GM12891 (cell line): ENCODE measurements around the gene FN3KRP.
A peak's percentile ranks its signal among the peaks of the same experiment; 100 is the strongest.

Experiments used
- DNase-seq: peaks from one replicate; pipeline ENCODE4 v3.0.0; 2011; ENCODE audit warnings: low spot score; ENCODE audit not compliant: insufficient read length
- FAIRE-seq: peaks from 2 replicates; lab custom pipeline; 2011; peaks lifted over from hg19 to GRCh38; lab: Jason Lieb, UNC
- PAX5 ChIP-seq: IDR thresholded peaks from 2 replicates; pipeline ENCODE4 v1.6.1; 2011; ENCODE audit warnings: low read length, moderate library complexity, mild to moderate bottlenecking; ENCODE audit not compliant: insufficient read depth, severe bottlenecking
- POLR2A ChIP-seq: IDR thresholded peaks from 2 replicates; pipeline ENCODE4 v1.6.1; 2011; ENCODE audit warnings: low read depth, low read length, control low read depth
- POLR2AphosphoS5 ChIP-seq: IDR thresholded peaks from 2 replicates; pipeline ENCODE4 v1.6.1; 2011; ENCODE audit warnings: low read depth, low read length, control low read depth
- POU2F2 ChIP-seq: IDR thresholded peaks from 2 replicates; pipeline ENCODE4 v1.6.1; 2011; ENCODE audit warnings: low read depth, mild to moderate bottlenecking, control low read depth, low read length, moderate library complexity
- SPI1 ChIP-seq: IDR thresholded peaks from 2 replicates; pipeline ENCODE4 v1.6.1; 2011; ENCODE audit warnings: low read depth, low read length, control low read depth
- TAF1 ChIP-seq: IDR thresholded peaks from 2 replicates; pipeline ENCODE4 v1.6.1; 2011; ENCODE audit warnings: low read depth, low read length, control low read depth

Gene FN3KRP

DNA sequence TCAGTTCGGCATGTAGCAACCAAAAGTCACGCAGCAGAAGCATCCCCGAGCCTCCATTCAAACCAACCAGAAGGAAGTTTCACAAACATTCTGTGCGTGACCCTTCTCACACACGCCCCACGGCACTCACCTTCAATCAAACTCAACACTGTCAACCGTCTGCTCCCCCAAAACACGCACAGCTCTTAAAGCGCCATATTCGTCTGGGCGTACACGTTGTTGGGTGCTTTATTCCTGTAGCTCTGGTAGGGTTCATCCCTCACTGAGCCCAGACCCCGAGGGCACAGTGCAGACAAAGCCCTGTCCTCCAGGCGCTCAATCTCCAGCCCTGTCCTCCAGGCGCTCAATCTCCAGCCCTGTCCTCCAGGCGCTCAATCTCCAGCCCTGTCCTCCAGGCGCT lies 20.2 kb upstream of the FN3KRP start:
- TF ChIP-seq SPI1, result no peak
- TF ChIP-seq PAX5, result no peak
- TF ChIP-seq POU2F2, result no peak
- no peak for TF ChIP-seq TAF1
- TF ChIP-seq POLR2AphosphoS5, result no peak
- TF ChIP-seq POLR2A, result no peak
- DNase-seq (no peak), FAIRE-seq (no peak)

DNA sequence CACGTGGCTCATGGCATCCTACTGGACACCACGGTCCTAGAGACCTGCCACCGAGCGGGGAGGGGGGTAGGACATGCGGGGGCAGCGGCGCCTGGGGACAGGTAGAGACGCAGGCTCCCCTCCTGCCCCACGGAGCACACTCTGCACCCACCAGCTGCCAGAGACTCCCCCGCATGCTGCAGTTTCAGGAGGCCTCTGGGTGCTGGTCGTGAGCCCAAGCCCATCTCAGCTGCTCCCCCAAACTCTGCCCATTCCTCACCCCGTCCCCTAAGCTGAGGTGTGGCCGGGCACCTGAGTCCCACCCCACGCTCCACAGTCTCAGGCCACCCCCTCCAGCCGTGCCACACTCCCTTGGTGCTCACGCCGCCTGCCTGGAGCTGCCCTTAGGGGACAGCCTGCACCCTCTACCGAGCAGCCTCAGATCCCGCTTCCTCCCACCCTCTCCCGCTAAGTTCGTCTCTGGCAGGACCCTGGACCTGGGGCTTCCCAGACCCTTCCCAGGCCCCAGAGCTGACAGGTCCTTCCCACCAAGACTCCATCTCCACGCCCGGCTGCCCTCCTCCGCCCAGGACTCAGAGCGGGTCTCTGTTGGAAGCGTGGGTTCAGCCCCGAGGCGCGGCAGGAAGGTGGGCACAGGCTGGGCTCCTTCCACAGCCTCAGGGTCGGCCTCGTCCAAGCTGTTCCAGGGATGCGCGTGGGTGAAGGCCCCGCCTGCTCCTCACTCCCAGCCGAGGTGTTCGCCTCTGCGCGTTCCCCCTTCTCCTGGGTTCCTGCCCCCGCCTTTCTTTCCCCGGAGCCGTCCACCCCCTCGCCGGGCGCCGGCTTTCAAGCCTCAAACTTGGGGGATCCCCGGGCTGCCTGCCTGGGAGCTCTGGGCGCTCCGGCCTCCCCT lies 19.3 kb upstream of the FN3KRP start:
- DNase-seq (no peak), FAIRE-seq (no peak)
- TF ChIP-seq POU2F2 (no peak), PAX5 (no peak), SPI1 (no peak), POLR2A (no peak)

DNA sequence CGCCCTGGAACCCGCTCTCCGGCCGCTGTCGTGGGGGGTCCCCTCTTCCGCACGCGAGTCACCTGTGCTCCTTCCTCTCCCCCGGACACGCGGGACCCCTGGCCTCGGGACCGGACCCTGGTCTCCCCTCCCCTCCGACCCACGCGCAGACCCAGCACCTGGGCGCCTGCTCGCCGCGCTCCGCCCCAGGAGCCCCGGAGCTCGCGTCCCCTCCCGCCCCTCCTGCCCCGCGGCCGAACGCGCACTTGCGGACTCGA lies 18.8 kb upstream of the FN3KRP start:
- TF ChIP-seq POLR2AphosphoS5 (no peak), TAF1 (no peak), PAX5 (no peak), POU2F2 (no peak), SPI1 (no peak), POLR2A (no peak)
- FAIRE-seq, result no peak
- no peak for DNase-seq

DNA sequence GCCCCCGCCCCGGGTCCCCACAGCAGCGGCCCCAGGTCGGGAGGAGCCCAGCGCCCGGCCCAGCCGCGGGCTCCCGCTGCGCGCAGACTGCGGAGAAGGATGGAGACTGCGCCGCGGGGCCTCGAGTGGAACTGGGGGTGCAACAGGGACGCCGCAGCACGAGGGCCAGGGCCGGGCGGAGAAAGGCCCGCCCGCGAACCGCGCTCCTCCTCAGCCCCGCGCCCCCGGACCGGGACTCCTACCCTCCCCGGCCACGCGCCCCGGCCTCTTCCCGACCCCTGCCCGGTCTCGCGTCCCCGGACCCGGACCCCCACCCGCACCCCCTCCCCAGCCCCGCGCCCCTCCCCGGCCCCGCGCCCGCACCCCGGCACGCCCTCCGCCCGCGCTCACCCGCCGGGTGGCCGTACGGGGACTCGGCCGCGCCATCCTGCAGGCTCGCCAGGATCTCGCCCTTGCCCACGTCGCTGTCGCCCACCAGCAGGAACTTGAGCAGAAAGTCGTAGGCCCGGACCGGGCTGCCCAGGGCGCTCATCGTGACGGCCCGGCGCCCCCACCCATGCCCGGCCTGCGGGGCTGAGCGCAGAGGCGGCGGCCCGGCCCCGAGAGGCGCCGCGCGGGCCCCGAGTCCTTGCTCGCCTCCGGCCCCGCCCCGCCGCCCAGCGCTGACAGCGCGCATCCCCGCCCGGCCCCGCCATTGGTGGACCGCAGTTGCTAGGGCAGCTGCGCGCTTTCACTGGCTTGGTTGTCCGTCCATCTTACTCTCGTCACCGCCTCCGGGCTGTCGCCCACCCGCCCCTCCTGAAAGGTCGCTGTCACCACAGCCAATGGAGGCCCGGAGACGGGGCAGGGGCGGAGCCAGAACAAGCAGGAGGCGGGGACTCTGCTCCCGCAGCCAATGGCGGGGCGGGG lies 18.2 kb upstream of the FN3KRP start, which contains the start of gene RAB40B:
RAB40B (minus strand) TSS at position 634 of the 909 bp plus-strand sequence; CDS start at position 532, 102 bp downstream.
- DNase-seq (peak; percentile 99), FAIRE-seq (peak; percentile 96)
- TF ChIP-seq POU2F2, result no peak
- no peak for TF ChIP-seq TAF1
- no peak for TF ChIP-seq POLR2A
- no peak for TF ChIP-seq POLR2AphosphoS5
- no peak for TF ChIP-seq PAX5
- no peak for TF ChIP-seq SPI1

DNA sequence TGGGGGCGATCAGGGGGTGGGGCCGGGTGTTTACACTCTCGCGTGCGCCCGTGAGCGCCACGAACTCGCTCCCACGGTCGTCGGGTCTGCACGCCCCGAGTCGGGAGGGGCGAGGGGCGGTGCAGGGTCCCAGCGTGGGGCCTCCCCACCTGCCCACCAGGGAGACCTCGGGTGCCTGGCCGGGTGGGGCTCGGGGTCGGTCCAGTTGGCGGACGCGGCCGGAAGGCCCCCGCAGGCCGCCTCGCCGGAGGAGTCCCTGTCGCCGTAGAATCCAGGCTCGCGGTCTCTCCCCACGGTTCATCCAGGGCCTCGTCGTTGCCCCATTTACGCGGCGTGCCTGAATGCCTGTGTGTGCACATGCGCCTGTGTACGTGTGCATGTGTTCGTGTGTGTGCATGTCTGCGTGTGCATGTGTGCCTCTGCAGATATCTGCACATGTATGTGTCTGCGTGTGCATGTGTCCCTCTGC lies 17.5 kb upstream of the FN3KRP start:
- TF ChIP-seq POLR2AphosphoS5, result no peak
- no peak for TF ChIP-seq SPI1
- no peak for TF ChIP-seq PAX5
- TF ChIP-seq POU2F2, result no peak
- no peak for TF ChIP-seq TAF1
- no peak for TF ChIP-seq POLR2A
- FAIRE-seq, result no peak
- DNase-seq, result no peak

DNA sequence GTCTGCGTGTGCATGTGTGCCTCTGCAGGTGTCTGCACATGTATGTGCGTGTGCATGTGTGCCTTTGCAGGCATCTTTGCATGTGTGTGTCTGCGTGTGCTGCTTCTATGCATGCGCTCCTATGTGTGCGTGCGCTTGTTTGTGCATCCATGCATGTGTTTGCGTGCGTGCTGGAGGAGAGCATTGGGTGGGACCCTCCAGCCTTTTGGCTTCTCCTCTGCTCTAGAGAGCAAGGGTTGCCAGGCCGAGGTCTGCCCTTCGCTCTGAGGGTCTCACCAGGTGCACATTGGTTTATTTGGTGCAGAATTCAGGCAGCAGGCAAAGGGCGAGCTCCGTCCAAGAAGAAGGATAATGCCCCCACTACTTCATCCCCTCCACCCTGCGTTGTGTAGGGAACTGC lies 17.0 kb upstream of the FN3KRP start:
- peak; percentile 78 for FAIRE-seq
- TF ChIP-seq POLR2A (no peak), PAX5 (no peak), TAF1 (no peak), POLR2AphosphoS5 (no peak), POU2F2 (no peak), SPI1 (no peak)

DNA sequence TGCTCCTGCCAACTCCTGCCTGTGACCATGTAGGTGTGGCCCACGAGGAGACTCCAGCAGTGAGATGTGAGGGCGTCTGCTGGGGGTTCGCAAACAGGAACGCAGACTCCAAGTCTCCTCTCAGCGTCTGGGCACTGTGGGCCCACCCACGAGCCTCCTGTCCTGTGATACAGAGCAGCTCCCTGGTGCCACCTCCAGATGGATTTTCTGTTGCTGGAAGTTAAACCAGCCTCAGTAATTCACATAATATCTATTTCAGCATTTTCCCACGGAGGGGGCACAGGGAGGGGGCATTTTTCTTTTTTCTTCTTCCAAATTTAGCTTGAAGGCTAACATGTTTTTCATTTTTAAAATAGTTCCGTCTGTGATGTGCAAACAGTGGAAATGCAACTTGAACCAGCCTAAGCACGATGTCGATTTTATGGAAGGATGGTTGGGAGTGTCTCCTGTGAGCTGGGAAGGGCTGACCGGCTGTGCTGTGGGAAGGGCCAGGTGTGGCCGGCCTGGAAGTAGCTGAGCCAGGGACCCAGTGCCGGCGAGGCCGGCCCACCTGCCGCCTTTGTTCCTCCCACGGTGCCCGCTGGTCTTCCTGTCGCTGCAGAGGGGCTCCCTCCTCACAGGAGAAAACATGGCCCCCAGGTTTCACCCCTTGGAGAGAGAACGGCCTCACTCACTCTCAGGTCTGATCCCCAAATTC lies 14.1 kb upstream of the FN3KRP start:
- FAIRE-seq (no peak), DNase-seq (no peak)
- TF ChIP-seq POLR2AphosphoS5 (no peak), POU2F2 (no peak), SPI1 (no peak), POLR2A (no peak), TAF1 (no peak), PAX5 (no peak)

More for the DNA sequence above, 17.0 kb upstream of the FN3KRP start:
- no peak for DNase-seq

DNA sequence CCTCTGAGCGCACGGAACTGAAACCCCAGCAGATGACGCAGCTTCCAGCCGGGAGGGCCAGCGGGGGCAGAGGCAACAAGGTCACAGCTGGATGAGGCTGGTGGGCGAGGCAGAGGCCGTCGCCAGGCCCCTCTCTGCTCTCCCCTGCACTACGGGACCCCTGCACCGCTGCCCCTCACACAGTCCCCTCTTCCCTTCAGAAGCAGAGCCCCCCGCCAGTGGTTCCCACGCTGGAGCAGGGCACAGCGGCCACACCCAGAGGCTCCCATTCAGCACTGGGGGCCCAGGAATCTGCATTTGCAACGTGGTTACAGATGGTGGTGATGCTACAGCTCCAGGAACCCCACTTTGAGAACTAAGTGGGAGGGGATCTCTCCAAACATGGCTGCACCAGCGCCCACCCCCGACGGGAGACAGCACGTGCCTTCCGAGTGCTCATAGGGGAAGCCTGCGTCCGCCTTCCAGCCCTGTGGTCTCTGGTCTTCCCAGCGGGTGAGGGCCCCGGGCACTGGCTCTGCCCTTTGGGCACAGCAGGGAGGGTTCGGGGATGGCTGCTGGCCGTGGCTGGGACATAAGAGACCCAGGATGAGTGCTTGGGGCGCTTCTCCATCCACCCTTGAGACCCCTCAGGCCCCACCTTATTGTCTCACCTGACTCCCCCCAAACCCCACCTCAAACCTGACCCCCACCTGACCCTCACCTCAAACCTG lies 13.3 kb upstream of the FN3KRP start:
- TF ChIP-seq SPI1 (no peak), TAF1 (no peak)
- FAIRE-seq (no peak), DNase-seq (no peak)
